T47D (cell line): ENCODE data around the gene CCRL2.
"Not testable (repeated sequence)": the region's sequence is repeated elsewhere in the genome, so short reads cannot be mapped to it uniquely, and the experiment has no call there.

Experiments used
- DNase-seq, 2 experiments: peaks; one replicate each; pipeline versions ENCODE4 v3.0.0 to v3.0.0-alpha.2; 2011 to 2012; ENCODE audit warnings: low read depth in 1 of 2, low spot score in 1 of 2
- JUND ChIP-seq: IDR thresholded peaks from 2 replicates; pipeline ENCODE4 v1.6.1; 2012; ENCODE audit warnings: low read depth
- in situ Hi-C: cut with HindIII; loops from 2 replicates; pipeline ENCODE4 v1.10.0; 2016; ENCODE audit warnings: low sequenced_read_pairs, low pct_unique_long_range_greater_than_20kb

CCRL2 gene

DNA sequence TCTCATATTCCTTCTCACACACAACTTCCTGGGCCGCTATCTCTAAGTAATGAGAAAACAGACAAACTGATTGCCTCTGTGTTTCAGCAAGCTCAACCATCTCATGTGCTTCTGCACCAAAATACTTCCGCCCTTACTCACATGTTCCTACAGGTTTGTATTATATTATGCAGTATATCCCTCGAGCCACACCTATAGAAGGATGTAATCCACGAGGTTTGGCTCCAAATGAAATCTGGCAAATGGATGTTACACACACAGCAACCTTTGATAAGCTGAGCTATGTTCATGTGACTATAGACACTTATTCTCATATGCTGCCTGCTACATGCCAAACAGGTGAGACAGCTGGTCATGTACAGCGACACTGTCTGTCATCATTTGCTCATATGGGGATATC, 22.6 kb downstream of the CCRL2 start:
- in situ Hi-C loops, result no loop called here
- DNase-seq, result no peak
- no peak for TF ChIP-seq JUND

DNA sequence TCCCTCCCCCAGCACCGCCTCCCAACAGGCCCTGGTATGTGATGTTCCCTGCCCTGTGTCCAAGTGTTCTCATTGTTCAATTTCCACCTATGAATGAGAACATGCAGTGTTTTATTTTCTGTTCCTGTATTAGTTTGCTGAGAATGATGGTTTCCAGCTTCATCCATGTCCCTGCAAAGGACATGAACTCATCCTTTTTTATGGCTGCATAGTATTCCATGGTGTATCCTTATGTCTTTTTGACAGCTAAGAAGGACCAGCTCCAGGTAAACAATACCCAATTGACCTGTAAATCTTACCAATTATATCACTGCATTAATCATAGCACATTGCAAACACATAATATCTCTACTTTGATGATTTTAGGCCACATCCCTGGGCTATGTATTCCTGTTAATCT, 23.8 kb downstream of the CCRL2 start:
- in situ Hi-C loops, result not testable (repeated sequence)

DNA sequence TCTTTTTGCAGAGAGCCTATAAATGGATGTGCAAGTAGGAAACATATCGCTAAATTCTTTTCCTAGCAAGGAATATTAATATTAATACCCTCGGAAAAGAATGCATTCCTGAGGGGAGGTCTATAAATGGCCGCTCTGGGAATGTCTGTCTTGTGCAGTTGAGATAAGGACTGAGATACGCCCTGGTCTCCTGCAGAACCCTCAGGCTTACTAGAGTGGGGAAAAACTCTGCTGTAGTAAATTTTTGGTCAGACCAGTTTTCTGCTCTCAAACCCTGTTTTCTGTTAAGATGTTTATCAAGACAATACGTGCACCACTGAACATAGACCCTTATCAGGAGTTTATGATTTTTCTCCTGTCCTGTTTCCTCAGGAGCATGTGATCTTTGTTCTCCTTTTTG, 24.8 kb downstream of the CCRL2 start:
- in situ Hi-C loops, DNase-seq: not testable (repeated sequence)

More for the DNA sequence above, 23.8 kb downstream of the CCRL2 start:
- not testable (repeated sequence) for DNase-seq

DNA sequence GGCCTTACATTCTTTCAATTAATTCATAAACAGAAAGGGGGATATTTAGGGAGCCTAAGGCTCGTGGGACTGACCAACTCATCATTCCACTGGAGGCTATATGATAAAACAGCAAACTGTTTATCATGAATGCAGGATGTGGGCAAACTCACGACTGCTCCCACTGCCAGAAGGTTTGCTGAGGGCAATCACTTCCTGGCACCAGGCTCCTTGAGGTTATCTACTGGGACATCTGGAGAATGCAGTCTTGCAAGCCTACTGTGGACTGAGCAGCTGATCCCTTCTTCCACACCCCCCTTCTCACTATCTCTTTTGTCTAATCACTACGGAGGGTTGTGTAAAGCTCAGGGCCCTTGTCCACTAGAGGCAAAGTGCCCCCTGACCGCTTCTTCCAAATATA, 26.1 kb downstream of the CCRL2 start:
- DNase-seq, in situ Hi-C loops: not testable (repeated sequence)

DNA sequence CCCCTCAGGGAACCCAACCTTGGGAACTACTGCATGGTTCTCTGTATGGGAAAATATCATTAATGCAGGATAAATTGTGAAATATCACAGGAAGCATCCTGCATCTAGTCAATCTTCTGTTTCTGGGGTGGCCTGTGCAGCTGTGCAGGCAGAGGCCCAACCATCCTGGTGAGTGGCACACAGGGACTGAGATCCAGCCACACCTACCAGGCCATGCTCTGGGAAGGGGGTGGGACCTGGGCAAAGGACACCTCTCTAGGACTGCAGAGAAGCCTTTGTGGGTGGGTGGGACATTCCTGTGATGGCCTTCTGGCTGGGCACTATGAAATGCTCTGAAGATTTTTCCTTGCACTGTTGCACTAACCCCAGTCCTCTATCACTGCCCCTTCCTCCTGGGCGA, 26.8 kb downstream of the CCRL2 start:
- TF ChIP-seq JUND, result no peak
- DNase-seq, result no peak
- in situ Hi-C loops, result no loop called here

DNA sequence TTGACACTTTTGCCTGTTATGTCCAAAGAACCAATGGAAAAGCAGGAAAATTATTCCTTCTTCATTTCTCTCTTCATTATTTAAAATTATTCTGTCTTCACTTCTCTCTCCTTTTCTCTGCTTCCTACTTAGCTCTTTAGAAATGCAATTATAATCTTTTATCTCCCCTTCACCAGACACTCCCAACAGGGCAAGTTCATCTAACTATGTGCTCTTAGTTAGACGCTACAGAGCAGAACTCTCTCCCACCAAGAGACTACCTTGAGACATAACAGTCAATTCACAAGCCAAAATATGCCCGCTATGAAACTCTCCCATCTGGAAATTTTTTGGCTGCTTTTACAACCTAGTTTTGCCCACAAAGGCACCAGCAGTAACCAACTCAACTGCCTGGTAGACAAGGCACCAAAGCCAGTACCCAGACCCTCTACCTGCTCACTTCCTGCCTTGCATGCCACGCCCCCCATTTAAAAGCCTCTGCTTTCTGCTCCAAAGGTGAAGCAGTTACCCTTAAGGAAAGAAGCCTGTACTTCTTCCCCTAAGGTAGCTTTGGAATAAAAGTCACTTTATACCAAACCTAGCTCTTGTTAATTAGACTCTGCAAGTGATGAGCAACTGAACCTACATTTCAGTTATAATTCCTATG, 28.1 kb downstream of the CCRL2 start:
- DNase-seq, result no peak
- no peak for TF ChIP-seq JUND
- in situ Hi-C loops, result no loop called here

DNA sequence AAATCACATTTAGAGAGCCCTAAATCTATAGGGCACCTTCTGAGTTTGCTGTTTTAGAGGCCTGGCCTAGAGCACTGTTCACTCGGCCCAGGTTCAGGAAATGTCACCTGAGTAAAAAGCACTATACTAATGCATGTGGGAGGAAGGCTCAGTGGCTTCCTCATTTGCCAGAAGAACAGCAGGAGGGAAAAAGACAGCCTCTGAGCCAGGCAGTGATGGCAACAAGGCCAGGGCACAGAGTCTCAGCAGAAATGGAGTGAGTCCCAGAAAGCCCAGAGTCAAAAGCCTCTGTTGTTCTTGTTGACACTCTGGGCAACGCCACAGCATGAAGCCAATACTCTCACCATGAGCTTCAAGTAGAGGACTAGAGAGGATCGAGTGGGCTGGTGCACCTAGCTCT, 31.8 kb downstream of the CCRL2 start:
- TF ChIP-seq JUND, result no peak
- in situ Hi-C loops, result no loop called here
- no peak for DNase-seq

DNA sequence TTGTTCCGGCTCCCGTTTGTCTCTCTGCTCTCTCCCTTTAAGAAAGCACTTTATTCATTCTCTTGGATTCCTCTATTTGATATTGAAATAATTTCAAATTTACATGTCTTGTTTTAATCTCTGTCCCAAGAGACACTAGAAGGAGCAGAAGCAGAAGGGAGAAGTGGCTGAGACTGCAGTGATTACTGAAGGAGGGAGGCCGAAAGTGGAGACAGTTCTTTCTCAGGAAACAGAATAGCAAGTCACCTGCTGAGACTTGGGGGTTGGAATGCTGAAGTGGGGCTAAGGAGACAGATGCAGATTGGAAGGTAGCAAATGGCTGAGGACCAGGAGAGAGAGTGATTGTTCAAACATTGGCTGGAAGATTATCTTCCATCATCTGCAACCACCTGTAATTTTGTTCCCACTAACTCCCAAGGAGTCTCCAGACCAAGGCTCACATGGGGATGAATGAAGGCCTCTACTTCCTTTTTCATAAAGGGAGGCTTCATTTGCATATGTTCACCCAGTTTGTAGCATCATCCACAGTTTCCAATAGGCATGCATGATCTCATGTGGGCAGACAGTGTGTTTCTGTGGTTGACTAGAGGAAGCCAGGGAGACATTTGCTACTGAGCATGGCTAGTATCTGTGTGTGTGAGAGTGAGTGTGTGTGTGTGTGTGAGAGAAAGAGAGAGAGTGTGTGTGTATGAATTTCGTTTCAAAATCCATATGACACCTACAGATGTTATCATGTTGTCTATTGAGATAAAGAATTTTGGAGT, 33.7 kb downstream of the CCRL2 start:
- TF ChIP-seq JUND, result no peak
- DNase-seq, result no peak
- in situ Hi-C loops, result no loop called here

DNA sequence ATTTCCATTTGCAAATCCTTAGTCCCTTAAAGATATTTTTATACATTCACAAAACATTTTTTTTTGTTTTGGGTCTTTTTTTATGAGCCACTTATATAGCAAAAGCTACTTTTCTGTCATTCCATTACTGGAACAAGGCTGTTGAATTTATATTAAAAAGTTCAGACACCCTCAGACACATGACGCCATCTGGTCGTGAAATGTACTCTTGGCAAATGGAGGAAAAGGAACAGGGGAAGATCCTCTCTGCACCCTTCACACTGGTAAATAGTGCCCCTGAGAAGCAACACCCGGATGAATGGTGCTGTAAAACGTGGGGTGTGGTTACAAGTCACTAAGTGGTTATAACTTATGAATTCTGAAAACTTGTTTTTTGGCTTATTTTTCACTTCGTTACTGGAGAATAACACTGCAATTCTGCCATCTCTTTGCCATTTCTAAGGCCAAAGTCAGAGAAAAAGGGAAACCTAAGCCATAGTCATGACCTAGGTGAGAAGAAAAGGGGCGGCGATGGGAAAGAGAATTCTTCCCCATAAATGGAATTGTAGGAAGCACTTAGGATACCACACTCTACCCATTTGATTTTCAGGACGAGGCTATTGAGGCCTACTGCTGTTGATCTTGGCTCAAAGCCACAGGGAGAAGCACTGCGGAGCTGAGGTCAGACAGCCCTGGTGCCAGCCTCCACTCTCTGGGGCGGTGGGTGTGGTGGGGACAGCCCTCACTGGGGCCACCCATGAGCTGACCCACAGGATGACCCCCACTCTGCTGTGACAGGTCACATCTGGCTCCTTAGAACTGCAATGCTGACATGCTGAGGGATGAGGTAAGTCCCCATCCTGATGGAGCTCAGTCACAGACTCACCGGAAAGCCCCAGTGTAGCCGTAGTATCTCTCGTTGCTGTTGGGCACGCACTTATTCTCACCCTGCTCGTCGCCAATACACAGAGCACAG, 35.8 kb downstream of the CCRL2 start:
- DNase-seq, result no peak
- TF ChIP-seq JUND, result no peak
- in situ Hi-C loops, result no loop called here

DNA sequence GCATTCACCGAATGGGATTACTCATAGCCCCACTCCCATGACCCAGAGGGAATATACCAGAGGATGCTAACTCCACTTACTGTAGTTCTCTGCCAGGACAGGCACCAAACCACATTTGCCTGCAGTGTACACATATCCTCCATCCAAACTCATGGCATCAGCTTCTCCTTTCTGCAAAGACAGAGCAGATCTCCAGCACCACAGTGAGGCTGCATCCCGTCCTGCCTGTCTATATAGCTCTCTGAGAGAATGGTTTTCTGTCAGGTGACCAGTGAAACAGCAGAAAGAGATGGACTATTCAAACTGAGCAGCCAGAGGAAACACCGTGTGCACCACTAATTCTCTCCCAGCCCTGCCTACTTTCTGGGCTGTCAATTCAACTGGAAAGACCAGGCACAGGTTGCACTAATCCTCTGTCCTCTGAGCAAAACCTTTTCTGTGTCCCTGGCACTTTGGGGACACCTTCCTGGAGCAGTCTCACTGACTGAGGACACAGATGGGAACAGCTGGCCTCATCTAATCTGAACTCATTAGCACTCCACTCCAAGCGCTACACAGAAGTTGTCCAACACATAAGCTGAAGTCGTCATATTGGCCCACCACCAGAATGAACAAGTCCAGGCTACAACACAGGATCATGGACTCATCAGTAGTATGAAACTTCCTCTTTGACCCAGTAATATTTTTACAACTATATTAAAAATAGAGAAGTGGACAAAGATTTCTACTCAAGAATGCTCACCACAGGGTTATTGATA, 40.3 kb downstream of the CCRL2 start:
- in situ Hi-C loops, result no loop called here
- peak in 1 of 2 experiments; percentile 9 for DNase-seq
- TF ChIP-seq JUND, result no peak

DNA sequence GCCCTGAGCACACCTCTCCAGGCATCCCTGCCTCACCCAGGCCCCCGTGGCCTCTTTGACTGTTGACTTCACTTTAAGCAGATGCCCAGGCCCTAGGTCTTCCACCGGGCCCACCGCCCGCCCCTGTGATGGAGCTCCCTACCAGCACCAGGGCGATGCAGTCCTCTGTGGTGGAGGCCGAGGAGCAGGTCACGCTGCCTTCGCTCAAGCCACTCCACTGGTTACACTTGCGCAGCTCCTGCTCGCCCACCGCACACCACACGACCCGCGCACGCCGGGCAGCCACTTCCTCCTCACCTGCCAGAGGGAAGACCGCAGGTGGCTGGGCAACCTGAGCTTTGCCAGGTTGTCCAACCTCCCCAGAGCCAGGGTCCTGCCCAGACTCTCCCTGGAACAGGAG, 41.7 kb downstream of the CCRL2 start:
- in situ Hi-C loops, result no loop called here
- DNase-seq, result no peak

More for the DNA sequence above, 41.7 kb downstream of the CCRL2 start:
- TF ChIP-seq JUND, result no peak
